OCI-LY7 (cell line): ENCODE results near the gene TOGARAM1. TPM values are rescaled to one million over a fixed set of nuclear protein-coding genes. Genes with fewer than 3 reads are reported as not detected.
"Not testable (repeated sequence)": the region's sequence is repeated elsewhere in the genome, so short reads cannot be mapped to it uniquely, and the experiment has no call there.

Experiments used
- BruUV-seq: library from RNA; stranded (reverse); fragments of 400-500 nt; replicated peaks from 2 replicates; lab custom pipeline; 2021; lab: Mats Ljungman, UMichigan
- CTCF ChIA-PET: fragments of 300-600 bp; sonication (Branson Sonifier 250); formaldehyde crosslinking; loops from one replicate; lab custom pipeline; 2022; ENCODE audit warnings: antibody characterized with exemption; ENCODE audit not compliant: unreplicated experiment; lab: Charles Lee
- POLR2A ChIA-PET: fragments of 300-600 bp; sonication (Branson Sonifier 250); formaldehyde crosslinking; loops from one replicate; lab custom pipeline; 2022; ENCODE audit warnings: antibody characterized with exemption; lab: Charles Lee
- DNase-seq: peaks from one replicate; pipeline ENCODE4 v3.0.0-alpha.2; 2015; ENCODE audit warnings: low spot score
- H2AFZ ChIP-seq: fragments of 200-600 bp; sonication (generic), shearing (Covaris generic); 2 replicates; pipeline ENCODE4 v1.6.1; 2014; ENCODE audit warnings: mild to moderate bottlenecking, antibody characterized with exemption, low read length, moderate library complexity
- H3K27ac ChIP-seq: fragments of 200-600 bp; sonication (generic); 2 replicates; pipeline ENCODE4 v1.5.1; 2014; ENCODE audit warnings: mixed run types, low read depth, mild to moderate bottlenecking, moderate library complexity, low read length, inconsistent platforms; ENCODE audit not compliant: poor library complexity, severe bottlenecking
- H3K36me3 ChIP-seq: fragments of 200-600 bp; sonication (generic); 2 replicates; pipeline ENCODE4 v1.6.1; 2014; ENCODE audit warnings: mild to moderate bottlenecking, antibody characterized with exemption, low read length, moderate library complexity, mixed read lengths; ENCODE audit not compliant: insufficient read depth
- H3K4me1 ChIP-seq: fragments of 200-600 bp; sonication (generic); 2 replicates; pipeline ENCODE4 v1.5.1; 2014; ENCODE audit warnings: mild to moderate bottlenecking, low read length; ENCODE audit not compliant: insufficient read depth, poor library complexity, severe bottlenecking
- H3K4me2 ChIP-seq: fragments of 200-600 bp; sonication (generic); 2 replicates; pipeline ENCODE4 v1.6.1; 2014; ENCODE audit warnings: mild to moderate bottlenecking, low read length
- H3K4me3 ChIP-seq: fragments of 200-600 bp; sonication (generic); 2 replicates; pipeline ENCODE4 v1.5.1; 2014; ENCODE audit warnings: mild to moderate bottlenecking, low read depth, low read length; ENCODE audit not compliant: poor library complexity, severe bottlenecking
- H3K79me2 ChIP-seq: fragments of 200-600 bp; sonication (generic); 2 replicates; pipeline ENCODE4 v1.6.1; 2016; ENCODE audit warnings: low read depth, mild to moderate bottlenecking, low read length, moderate library complexity, mixed read lengths; ENCODE audit not compliant: insufficient read depth
- H3K9me2 ChIP-seq: fragments of 200-600 bp; sonication (generic); 2 replicates; pipeline ENCODE4 v1.6.1; 2016; ENCODE audit warnings: mild to moderate bottlenecking, low read length, mixed read lengths; ENCODE audit not compliant: insufficient read depth
- H3K9me3 ChIP-seq: fragments of 200-600 bp; sonication (generic); 2 replicates; pipeline ENCODE4 v1.6.1; 2014; ENCODE audit warnings: mild to moderate bottlenecking, mixed run types, low read length, mixed read lengths
- H4K20me1 ChIP-seq: fragments of 200-600 bp; sonication (generic); 2 replicates; pipeline ENCODE4 v1.6.1; 2014; ENCODE audit warnings: mild to moderate bottlenecking, antibody characterized with exemption, low read length, moderate library complexity, mixed read lengths; ENCODE audit not compliant: insufficient read depth
- CTCF ChIP-seq: fragments of 200-600 bp; sonication (generic); conservative IDR thresholded peaks from 2 replicates; pipeline ENCODE4 v1.5.1; 2014; ENCODE audit warnings: mild to moderate bottlenecking, antibody characterized with exemption, low read length, moderate library complexity, mixed read lengths
- EZH2phosphoT487 ChIP-seq: fragments of 200-600 bp; sonication (generic); IDR thresholded peaks from 2 replicates; pipeline ENCODE4 v1.6.1; 2018; ENCODE audit warnings: low read depth, borderline replicate concordance, mild to moderate bottlenecking, mixed run types, antibody characterized with exemption, low read length, moderate library complexity, mixed read lengths
- intact Hi-C: fragments of 100-400 bp; cut with micrococcal nuclease; formaldehyde crosslinking; loops from one replicate; pipeline ENCODE4 v1.10.0; 2022; ENCODE audit not compliant: unreplicated experiment
- total RNA-seq, 2 experiments: library from RNA; depleted of rRNA in 1 of 2; stranded (reverse); fragments of >200 nt in 1 of 2; shearing (Covaris generic) in 1 of 2; gene quantifications; 2 replicates each; pipeline ENCODE4 v1.2.3, GENCODE V29; 2014 to 2022

TOGARAM1 gene
- total RNA-seq, 2 experiments from 2014 or later, result 11.4 to 11.6 TPM

GRCh38 chr14:45073231-45073879 is 111.4 kb downstream of the TOGARAM1 start:
- POLR2A ChIA-PET, result interaction anchor here (1.1 kb wide), 1 partner anchor 12 kb away, joined by 5 read pairs; no protein-coding TSS in a partner anchor
- CTCF ChIA-PET, result no interaction called here
- intact Hi-C loops, result no loop called here
- Histone ChIP-seq H3K36me3 (peaks cover 34% of the 10 kb centered on the region), H3K9me3 (no peaks in the 10 kb centered on the region), H3K27ac (no peak overlapping the region), H3K79me2 (no peaks in the 10 kb centered on the region), H3K9me2 (no peaks in the 10 kb centered on the region), H4K20me1 (no peaks in the 10 kb centered on the region), H3K4me1 (no peaks in the 10 kb centered on the region), H3K4me3 (no peak overlapping the region), H2AFZ (no peak overlapping the region), H3K4me2 (no peak overlapping the region)
- BruUV-seq, result no TSS peak
- DNase-seq, result no peak
- no peak for TF ChIP-seq EZH2phosphoT487
- no peak for TF ChIP-seq CTCF

- no TSS peak for BruUV-seq
Observed at GRCh38 chr14:45078323-45078722, 116.3 kb downstream of the TOGARAM1 start.

GRCh38 chr14:45080416-45080968 is 118.5 kb downstream of the TOGARAM1 start:
- BruUV-seq, POLR2A ChIA-PET, H3K4me1 ChIP-seq, H3K9me2 ChIP-seq, H3K9me3 ChIP-seq, H2AFZ ChIP-seq, H4K20me1 ChIP-seq, H3K4me3 ChIP-seq, H3K36me3 ChIP-seq, DNase-seq, H3K27ac ChIP-seq, H3K4me2 ChIP-seq: not testable (repeated sequence)
- CTCF ChIA-PET, result interaction anchor here (1.0 kb wide), 1 partner anchor 71 kb away, joined by 3 read pairs; no protein-coding TSS in a partner anchor
- H3K79me2 ChIP-seq, result peaks cover 14% of the 10 kb centered on the region
- intact Hi-C loops, result loop anchor here (5.0 kb wide), 1 partner anchor 172 kb away; the partner anchor contains the start of gene MIS18BP1

More at GRCh38 chr14:45078323-45078722, 116.3 kb downstream of the TOGARAM1 start:
- no peak overlapping the region for H3K27ac ChIP-seq
- DNase-seq, result no peak
- intact Hi-C loops, result no loop called here
- ChIA-PET CTCF (no interaction called here), POLR2A (interaction anchor here (0.6 to 1.1 kb wide), 2 partner anchors 11 to 37 kb away, joined by 3 read pairs; no protein-coding TSS in a partner anchor)
- peaks cover 8% of the 10 kb centered on the region; the same call in 1 of the 2 replicates for H3K36me3 ChIP-seq
- H3K9me3 ChIP-seq, result no peaks in the 10 kb centered on the region
- H2AFZ ChIP-seq, result no peak overlapping the region
- H3K4me2 ChIP-seq, result no peak overlapping the region
- no peaks in the 10 kb centered on the region for H3K79me2 ChIP-seq
- TF ChIP-seq CTCF, result no peak
- TF ChIP-seq EZH2phosphoT487, result no peak
- no peaks in the 10 kb centered on the region for H4K20me1 ChIP-seq
- H3K4me1 ChIP-seq, result peaks cover 4% of the 10 kb centered on the region
- no peaks in the 10 kb centered on the region for H3K9me2 ChIP-seq
- H3K4me3 ChIP-seq, result no peak overlapping the region

GRCh38 chr14:45081096-45081495 is 119.1 kb downstream of the TOGARAM1 start:
- H3K79me2 ChIP-seq, result peaks cover 20% of the 10 kb centered on the region
- BruUV-seq, POLR2A ChIA-PET, H3K27ac ChIP-seq, H3K9me3 ChIP-seq, H3K9me2 ChIP-seq, H4K20me1 ChIP-seq, CTCF ChIA-PET, H3K4me3 ChIP-seq, H3K36me3 ChIP-seq, H3K4me2 ChIP-seq, DNase-seq, H2AFZ ChIP-seq: not testable (repeated sequence)
- peaks cover 12% of the 10 kb centered on the region for H3K4me1 ChIP-seq
- intact Hi-C loops, result loop anchor here (5.0 kb wide), 1 partner anchor 171 kb away; the partner anchor contains the start of gene MIS18BP1
